GM12878 (cell line): Measurements from ENCODE around the gene NFS1. TPM values are rescaled to one million over a fixed set of nuclear protein-coding genes. Genes with fewer than 3 reads are reported as not detected.

Experiments
- ATAC-seq: fragments of 200-7000 bp; cut with Tn5 transposase; 3 replicates; pipeline ENCODE4 v1.9.1; 2020; ENCODE audit warnings: mild to moderate bottlenecking, moderate library complexity
- BruUV-seq: library from RNA; stranded (reverse); fragments of 400-500 nt; replicated peaks from 2 replicates; lab custom pipeline; 2021; lab: Mats Ljungman, UMichigan
- CTCF ChIA-PET: fragments of 300-600 bp; sonication (Branson Sonifier 250); formaldehyde crosslinking; extraction: SDS; loops from one replicate; lab custom pipeline; 2021; ENCODE audit warnings: inconsistent platforms; lab: Yijun Ruan, JAX
- POLR2A ChIA-PET: fragments of 350-600 bp; formaldehyde crosslinking; extraction: SDS; loops from one replicate; lab custom pipeline; 2021; ENCODE audit warnings: inconsistent platforms; lab: Charles Lee
- RAD21 ChIA-PET: fragments of 300-600 bp; sonication (Branson Sonifier 250); formaldehyde crosslinking; loops from one replicate; lab custom pipeline; 2023; ENCODE audit warnings: antibody characterized with exemption; ENCODE audit not compliant: unreplicated experiment; lab: Charles Lee
- SMC1A ChIA-PET: fragments of 300-600 bp; sonication (Branson Sonifier 250); formaldehyde crosslinking; loops from one replicate; lab custom pipeline; 2023; ENCODE audit not compliant: unreplicated experiment, uncharacterized antibody; lab: Charles Lee
- DNase-seq: peaks from one replicate; pipeline ENCODE4 v3.0.0-alpha.2; 2011; ENCODE audit warnings: low read depth, low spot score
- FAIRE-seq: peaks from 3 replicates; lab custom pipeline; 2011; peaks lifted over from hg19 to GRCh38; lab: Jason Lieb, UNC
- H2AFZ ChIP-seq: 2 replicates; pipeline ENCODE4 v1.6.0; 2011; ENCODE audit warnings: low read depth, low read length, control low read depth; ENCODE audit not compliant: control insufficient read depth
- H3K27ac ChIP-seq: 2 replicates; pipeline ENCODE4 v1.5.1; 2011; ENCODE audit warnings: control low read depth; ENCODE audit not compliant: control insufficient read depth, insufficient read depth
- H3K27me3 ChIP-seq, 2 experiments: replicated peaks in 1 of 2; 2 replicates each; pipeline versions ENCODE4 v1.6.0 to v1.6.1; 2011; ENCODE audit warnings: low read length in 1 of 2; ENCODE audit not compliant: control insufficient read depth in 2 of 2, insufficient read depth in 2 of 2
- H3K36me3 ChIP-seq, 2 experiments: 2 replicates each; pipeline ENCODE4 v1.5.1; 2011; ENCODE audit warnings: low read length in 1 of 2; ENCODE audit not compliant: control insufficient read depth in 2 of 2, insufficient read depth in 2 of 2
- H3K4me1 ChIP-seq: 2 replicates; pipeline ENCODE4 v1.6.1; 2011; ENCODE audit warnings: mild to moderate bottlenecking, low read length, moderate library complexity, mixed read lengths; ENCODE audit not compliant: control insufficient read depth, insufficient read depth
- H3K4me2 ChIP-seq: 2 replicates; pipeline ENCODE4 v1.6.0; 2011; ENCODE audit warnings: control low read depth; ENCODE audit not compliant: control insufficient read depth, insufficient read depth
- H3K4me3 ChIP-seq: fragments of 200-600 bp; sonication (generic); 2 replicates; pipeline ENCODE4 v1.5.1; 2016
- H3K79me2 ChIP-seq: 2 replicates; pipeline ENCODE4 v1.6.0; 2011; ENCODE audit warnings: low read length; ENCODE audit not compliant: control insufficient read depth, insufficient read depth
- H3K9ac ChIP-seq: 2 replicates; pipeline ENCODE4 v1.8.0; 2011; ENCODE audit warnings: low read length, control low read depth, mixed read lengths; ENCODE audit not compliant: control insufficient read depth, insufficient read depth
- H3K9me3 ChIP-seq: replicated peaks from 3 replicates; pipeline ENCODE4 v1.5.1; 2011; ENCODE audit warnings: mild to moderate bottlenecking, low read length; ENCODE audit not compliant: control insufficient read depth, insufficient read depth
- H4K20me1 ChIP-seq: 2 replicates; pipeline ENCODE4 v1.6.0; 2011; ENCODE audit not compliant: control insufficient read depth, insufficient read depth
- ATF7 ChIP-seq: fragments of 450-650 bp; IDR thresholded peaks from 2 replicates; pipeline ENCODE4 v1.6.1; 2016; ENCODE audit warnings: low read depth, mild to moderate bottlenecking
- POLR2AphosphoS5 ChIP-seq: IDR thresholded peaks from 2 replicates; pipeline ENCODE4 v1.6.1; 2011; ENCODE audit warnings: mild to moderate bottlenecking, low read length, inconsistent platforms
- WGBS: methylation state at CpG from one replicate; pipeline ENCODE4 v1.1.6; 2016; ENCODE audit warnings: low lambda C conversion rate; ENCODE audit not compliant: insufficient replicate concordance, insufficient coverage; ENCODE audit errors: missing lambda C conversion rate; 5-methylcytosine and 5-hydroxymethylcytosine counted together
- in situ Hi-C: fragments of 300-500 bp; cut with MboI; formaldehyde crosslinking; loops from 9 replicates; pipeline ENCODE4 v1.14.3; 2018; ENCODE audit warnings: mixed read lengths
- intact Hi-C: fragments of 100-400 bp; cut with micrococcal nuclease; formaldehyde crosslinking; loops from one replicate; pipeline ENCODE4 v1.14.2; 2022; ENCODE audit not compliant: unreplicated experiment
- polyA plus RNA-seq, 11 experiments: library from polyadenylated mRNA; depleted of rRNA in 4 of 11; unstranded in 6 of 11; stranded (reverse) in 5 of 11; fragments of >200 nt; fragmentation: Nextera tagmentation in 4 of 11; fragmentation: Illumina TruSeq in 1 of 11; extraction: Ambion mirVana in 4 of 11; extraction: Trizol in 1 of 11; gene quantifications; 1 replicate in 1 of 11; 2 replicates in 10 of 11; pipeline versions ENCODE4 v1.2.1 to v1.2.3, GENCODE V29; 2011 to 2016; ENCODE audit warnings: inconsistent platforms in 2 of 11, missing spikeins in 2 of 11, low read depth in 1 of 11
- total RNA-seq, 4 experiments: library from RNA; depleted of rRNA in 3 of 4; stranded (reverse); fragments of >200 nt in 3 of 4; fragmentation: Illumina TruSeq in 1 of 4; extraction: Trizol in 1 of 4; gene quantifications; 2 replicates each; pipeline versions ENCODE4 v1.2.1 to v1.2.3, GENCODE V29; 2013 to 2021

NFS1 gene
- total and polyA plus RNA-seq, 10 of the 15 experiments (the other 5 are each of a cell fraction or from before 2014, with no cell fraction given): 9.2 to 74.1 (median 38.6) TPM

GRCh38 chr20:35735826-35736470 is 36.8 kb upstream of the NFS1 start:
- no peak overlapping the region for H3K9ac ChIP-seq
- peak overlapping the region; percentile 33; the same call in 1 of the 2 replicates for H3K4me2 ChIP-seq
- POLR2A ChIA-PET: interaction anchor here (2.0 kb wide), 1 partner anchor 8 kb away, joined by 15 read pairs; no protein-coding TSS in a partner anchor
- FAIRE-seq (no peak), ATAC-seq (no peak), DNase-seq (no peak)
- peak overlapping the region; percentile 34; the same call in 1 of the 2 replicates for H3K4me3 ChIP-seq
- H3K27ac ChIP-seq: no peak overlapping the region
- no peaks in the 10 kb centered on the region for H3K9me3 ChIP-seq
- no peak for TF ChIP-seq ATF7
- TF ChIP-seq POLR2AphosphoS5: peak; percentile 40
- 70% methylated on average over 7 of the region's 7 CpGs for WGBS
- H3K4me1 ChIP-seq: peaks cover 2% of the 10 kb centered on the region; the same call in 1 of the 2 replicates
- SMC1A ChIA-PET: interaction anchor here (0.6 to 2.3 kb wide), 7 partner anchors 17 to 219 kb away, joined by 3 to 7 read pairs (median 3); partner anchors contain the start of gene SCAND1
- H3K79me2 ChIP-seq: peaks cover 97% of the 10 kb centered on the region
- H4K20me1 ChIP-seq: peaks cover 10% of the 10 kb centered on the region
- BruUV-seq: TSS peak; percentile 0
- H3K27me3 ChIP-seq: no peaks in the 10 kb centered on the region
- H3K36me3 ChIP-seq: peaks cover 11 to 37% of the 10 kb centered on the region in 2 experiments
- intact Hi-C loops: loop anchor here (10.0 kb wide), 1 partner anchor 149 kb away; no protein-coding TSS in a partner anchor
- RAD21 ChIA-PET: interaction anchor here (0.6 to 1.4 kb wide), 2 partner anchors 32 to 36 kb away, joined by 3 to 4 read pairs; partner anchors contain the start of gene PHF20
- no peak overlapping the region for H2AFZ ChIP-seq
- CTCF ChIA-PET: interaction anchor here (0.6 to 1.2 kb wide), 5 partner anchors 18 to 118 kb away, joined by 3 read pairs; partner anchors contain the start of genes NFS1 and ROMO1
- in situ Hi-C loops: no loop called here
